ENCODE results near the gene SLC12A5. TPM values are rescaled to one million over a fixed set of nuclear protein-coding genes. Genes with fewer than 3 reads are reported as not detected.

The SLC12A5 gene
- total RNA-seq, 1 donor: under 0.01 TPM

- DNase-seq (ENCODE audit: low read depth): no peak
- no peak overlapping the region for H3K4me3 ChIP-seq (ENCODE audit: low read depth, low read length)
- TF ChIP-seq CTCF (IDR thresholded peaks at IDR 0.05; ENCODE audit: insufficient read depth, low read depth, low read length): no peak
Measured at GRCh38 chr20:46051556-46052308, 22.7 kb downstream of the SLC12A5 start.

GRCh38 chr20:46053416-46053815 is 24.4 kb downstream of the SLC12A5 start:
- TF ChIP-seq CTCF (IDR thresholded peaks at IDR 0.05; ENCODE audit: insufficient read depth, low read depth, low read length): no peak
- H3K4me3 ChIP-seq (ENCODE audit: low read depth, low read length): no peak overlapping the region
- no peak for DNase-seq (ENCODE audit: low read depth)

- no peak for TF ChIP-seq CTCF (IDR thresholded peaks at IDR 0.05; ENCODE audit: insufficient read depth, low read depth, low read length)
- DNase-seq (ENCODE audit: low read depth): no peak
- H3K4me3 ChIP-seq (ENCODE audit: low read depth, low read length): no peak overlapping the region
Measured at GRCh38 chr20:46054606-46055005, 25.6 kb downstream of the SLC12A5 start.

GRCh38 chr20:46055269-46055668 is 26.3 kb downstream of the SLC12A5 start:
- DNase-seq (ENCODE audit: low read depth): no peak
- no peak overlapping the region for H3K4me3 ChIP-seq (ENCODE audit: low read depth, low read length)
- no peak for TF ChIP-seq CTCF (IDR thresholded peaks at IDR 0.05; ENCODE audit: insufficient read depth, low read depth, low read length)

GRCh38 chr20:46056027-46056833 is 27.2 kb downstream of the SLC12A5 start:
- no peak for DNase-seq (ENCODE audit: low read depth)
- H3K4me3 ChIP-seq (ENCODE audit: low read depth, low read length): no peak overlapping the region
- no peak for TF ChIP-seq CTCF (IDR thresholded peaks at IDR 0.05; ENCODE audit: insufficient read depth, low read depth, low read length)

- no peak overlapping the region for H3K4me3 ChIP-seq (ENCODE audit: low read depth, low read length)
- TF ChIP-seq CTCF (IDR thresholded peaks at IDR 0.05; ENCODE audit: insufficient read depth, low read depth, low read length): no peak
Measured at GRCh38 chr20:46056970-46057855, 28.2 kb downstream of the SLC12A5 start.

More at GRCh38 chr20:46056970-46057855, 28.2 kb downstream of the SLC12A5 start:
- peak; percentile 45 for DNase-seq (ENCODE audit: low read depth)

All from fibroblast of villous mesenchyme (primary cell).